PC-3 (cell line): ENCODE results near the gene C12orf75. TPM values are rescaled to one million over a fixed set of nuclear protein-coding genes. Genes with fewer than 3 reads are reported as not detected.
"Not testable (repeated sequence)": the region's sequence is repeated elsewhere in the genome, so short reads cannot be mapped to it uniquely, and the experiment has no call there.

Experiments
- ATAC-seq: fragments of 200-7000 bp; cut with Tn5 transposase; 2 replicates; pipeline ENCODE4 v1.9.1; 2020; ENCODE audit warnings: mild to moderate bottlenecking, moderate library complexity
- BruUV-seq: library from RNA; stranded (reverse); fragments of 400-500 nt; replicated peaks from 2 replicates; lab custom pipeline; 2021; lab: Mats Ljungman, UMichigan
- CTCF ChIA-PET: fragments of 300-600 bp; sonication (Branson Sonifier 250); formaldehyde crosslinking; loops from one replicate; lab custom pipeline; 2022; ENCODE audit warnings: antibody characterized with exemption; lab: Charles Lee
- POLR2A ChIA-PET: fragments of 300-600 bp; sonication (Branson Sonifier 250); formaldehyde crosslinking; loops from one replicate; lab custom pipeline; 2022; ENCODE audit warnings: antibody characterized with exemption; ENCODE audit not compliant: unreplicated experiment; lab: Charles Lee
- DNase-seq: peaks from one replicate; pipeline ENCODE4 v3.0.0-alpha.2; 2015
- H2AFZ ChIP-seq: fragments of 300-600 bp; sonication (generic); 2 replicates; pipeline ENCODE4 v1.6.0; 2016; ENCODE audit warnings: antibody characterized with exemption, low read length
- H3F3A ChIP-seq: fragments of 300-600 bp; sonication (generic); one replicate; pipeline ENCODE4 v1.6.0; 2017; ENCODE audit warnings: antibody characterized with exemption, low read length, control low read depth, mild to moderate bottlenecking; ENCODE audit not compliant: unreplicated experiment
- H3K27ac ChIP-seq: fragments of 300-600 bp; sonication (generic); 2 replicates; pipeline ENCODE4 v1.5.1; 2016; ENCODE audit warnings: mild to moderate bottlenecking, low read length
- H3K27me3 ChIP-seq: fragments of 300-600 bp; sonication (generic); 2 replicates; pipeline ENCODE4 v1.6.1; 2016; ENCODE audit warnings: low read length, mixed read lengths
- H3K36me3 ChIP-seq: fragments of 300-600 bp; sonication (generic); 2 replicates; pipeline ENCODE4 v1.6.1; 2016; ENCODE audit warnings: low read depth, mixed run types, low read length, mixed read lengths
- H3K4me1 ChIP-seq: fragments of 300-600 bp; sonication (generic); 2 replicates; pipeline ENCODE4 v1.5.1; 2016; ENCODE audit warnings: low read length; ENCODE audit not compliant: insufficient read depth
- H3K4me2 ChIP-seq: fragments of 300-600 bp; sonication (generic); 2 replicates; pipeline ENCODE4 v1.6.0; 2016; ENCODE audit warnings: low read length
- H3K4me3 ChIP-seq: fragments of 300-600 bp; sonication (generic); 2 replicates; pipeline ENCODE4 v1.5.1; 2016; ENCODE audit warnings: mild to moderate bottlenecking, low read length, mixed read lengths
- H3K79me2 ChIP-seq: fragments of 300-600 bp; sonication (generic); 2 replicates; pipeline ENCODE4 v1.6.1; 2017; ENCODE audit warnings: low read length, mixed read lengths
- H3K9ac ChIP-seq: fragments of 300-600 bp; sonication (generic); 2 replicates; pipeline ENCODE4 v1.6.0; 2016; ENCODE audit warnings: mild to moderate bottlenecking, low read length
- H3K9me2 ChIP-seq: fragments of 300-600 bp; sonication (generic); replicated peaks from 2 replicates; pipeline ENCODE4 v1.6.1; 2016; ENCODE audit warnings: mixed run types, low read length, mixed read lengths
- H3K9me3 ChIP-seq: fragments of 300-600 bp; sonication (generic); 2 replicates; pipeline ENCODE4 v1.6.1; 2016; ENCODE audit warnings: low read length, mixed read lengths
- H4K20me1 ChIP-seq: fragments of 300-600 bp; sonication (generic); 2 replicates; pipeline ENCODE4 v1.6.1; 2016; ENCODE audit warnings: low read length, mixed read lengths
- EZH2 ChIP-seq: fragments of 300-600 bp; sonication (generic); IDR thresholded peaks from one replicate; pipeline ENCODE4 v1.6.1; 2017; ENCODE audit warnings: antibody characterized with exemption, mild to moderate bottlenecking, low read length; ENCODE audit not compliant: unreplicated experiment
- EZH2phosphoT487 ChIP-seq: fragments of 300-600 bp; sonication (generic); IDR thresholded peaks from 2 replicates; pipeline ENCODE4 v1.6.1; 2018; ENCODE audit warnings: mild to moderate bottlenecking, antibody characterized with exemption, low read length, borderline replicate concordance
- intact Hi-C: fragments of 100-400 bp; cut with micrococcal nuclease; formaldehyde crosslinking; loops from 2 replicates; pipeline ENCODE4 v1.9.0; 2023
- total RNA-seq: library from RNA; depleted of rRNA; stranded (reverse); fragments of >200 nt; gene quantifications from 2 replicates; pipeline ENCODE4 v1.2.3, GENCODE V29; 2014
- TF ChIP-seq, protein P1 (sequence below): fragments of 300-600 bp; sonication (generic); conservative IDR thresholded peaks from 2 replicates; pipeline ENCODE4 v1.5.1; 2017; ENCODE audit warnings: antibody characterized with exemption, low read depth, mild to moderate bottlenecking, low read length

Gene C12orf75
- total RNA-seq, 1 experiment from 2014 or later = 144 TPM

DNA sequence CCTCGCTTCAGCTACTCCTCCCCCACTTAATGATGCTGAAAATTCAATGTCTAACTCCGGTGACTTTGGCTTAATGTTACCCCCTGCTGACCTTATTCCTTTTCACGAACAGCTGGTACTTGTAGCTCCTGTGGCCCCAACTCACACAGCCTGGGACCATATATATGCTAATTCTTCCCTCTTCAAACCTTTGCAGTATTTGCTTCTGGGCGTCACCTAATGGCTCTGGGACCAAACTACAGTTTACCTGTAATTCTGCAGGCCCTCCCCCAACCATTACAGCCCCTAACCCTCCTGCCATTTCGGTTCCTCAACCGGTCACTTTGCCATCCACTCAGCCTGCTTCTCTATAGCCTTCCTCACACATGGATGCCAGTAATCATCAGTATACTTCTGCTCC lies 29.6 kb upstream of the C12orf75 start:
- no TSS peak for BruUV-seq
- Histone ChIP-seq H3K27me3 (no peaks in the 10 kb centered on the region), H3K9me3 (peaks cover 9% of the 10 kb centered on the region), H3F3A (no peaks in the 10 kb centered on the region), H2AFZ (no peak overlapping the region), H3K9me2 (no peaks in the 10 kb centered on the region), H3K4me3 (no peak overlapping the region), H3K4me2 (no peak overlapping the region), H4K20me1 (no peaks in the 10 kb centered on the region), H3K9ac (no peak overlapping the region), H3K36me3 (0 out of 2 replicates have a peak, but pooled peaks cover 5% of the 10 kb centered on the region), H3K79me2 (no peaks in the 10 kb centered on the region), H3K27ac (no peak overlapping the region), H3K4me1 (no peaks in the 10 kb centered on the region)
- CTCF ChIA-PET = no interaction called here
- DNase-seq (no peak), ATAC-seq (no peak)
- TF ChIP-seq, protein P1, sequence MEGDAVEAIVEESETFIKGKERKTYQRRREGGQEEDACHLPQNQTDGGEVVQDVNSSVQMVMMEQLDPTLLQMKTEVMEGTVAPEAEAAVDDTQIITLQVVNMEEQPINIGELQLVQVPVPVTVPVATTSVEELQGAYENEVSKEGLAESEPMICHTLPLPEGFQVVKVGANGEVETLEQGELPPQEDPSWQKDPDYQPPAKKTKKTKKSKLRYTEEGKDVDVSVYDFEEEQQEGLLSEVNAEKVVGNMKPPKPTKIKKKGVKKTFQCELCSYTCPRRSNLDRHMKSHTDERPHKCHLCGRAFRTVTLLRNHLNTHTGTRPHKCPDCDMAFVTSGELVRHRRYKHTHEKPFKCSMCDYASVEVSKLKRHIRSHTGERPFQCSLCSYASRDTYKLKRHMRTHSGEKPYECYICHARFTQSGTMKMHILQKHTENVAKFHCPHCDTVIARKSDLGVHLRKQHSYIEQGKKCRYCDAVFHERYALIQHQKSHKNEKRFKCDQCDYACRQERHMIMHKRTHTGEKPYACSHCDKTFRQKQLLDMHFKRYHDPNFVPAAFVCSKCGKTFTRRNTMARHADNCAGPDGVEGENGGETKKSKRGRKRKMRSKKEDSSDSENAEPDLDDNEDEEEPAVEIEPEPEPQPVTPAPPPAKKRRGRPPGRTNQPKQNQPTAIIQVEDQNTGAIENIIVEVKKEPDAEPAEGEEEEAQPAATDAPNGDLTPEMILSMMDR = no peak
- TF ChIP-seq EZH2 (no peak), EZH2phosphoT487 (no peak)
- intact Hi-C loops = no loop called here
- POLR2A ChIA-PET = no interaction called here

DNA sequence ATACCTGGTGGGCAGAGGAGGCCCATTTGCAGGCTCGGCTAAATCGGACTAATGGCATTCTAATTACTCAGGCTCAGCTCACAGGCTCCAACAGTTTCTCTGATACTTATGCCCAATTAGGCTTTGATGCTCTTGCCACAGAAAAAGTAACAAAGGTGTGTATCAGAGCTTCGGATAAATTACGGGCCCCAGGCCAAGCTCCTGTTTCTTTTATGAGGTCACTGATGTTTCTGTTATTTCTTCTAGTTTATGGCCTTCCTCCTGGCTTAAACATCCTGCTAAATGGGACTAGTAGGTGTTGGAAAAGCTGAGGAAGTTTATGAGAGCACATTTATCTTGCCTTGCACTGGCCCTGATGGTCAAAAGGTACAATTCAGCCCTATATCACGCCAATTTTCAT lies 28.8 kb upstream of the C12orf75 start:
- ChIA-PET CTCF (no interaction called here), POLR2A (no interaction called here)
- no peaks in the 10 kb centered on the region for H3K27me3 ChIP-seq
- H3K79me2 ChIP-seq = no peaks in the 10 kb centered on the region
- ATAC-seq (no peak), DNase-seq (no peak)
- no peak overlapping the region for H3K4me2 ChIP-seq
- 0 out of 2 replicates have a peak, but pooled peaks cover 5% of the 10 kb centered on the region for H3K36me3 ChIP-seq
- intact Hi-C loops = no loop called here
- H2AFZ ChIP-seq = no peak overlapping the region
- no peaks in the 10 kb centered on the region for H4K20me1 ChIP-seq
- no TSS peak for BruUV-seq
- no peaks in the 10 kb centered on the region for H3K4me1 ChIP-seq
- H3K9me2 ChIP-seq = no peaks in the 10 kb centered on the region
- peaks cover 9% of the 10 kb centered on the region for H3K9me3 ChIP-seq
- H3K4me3 ChIP-seq = no peak overlapping the region
- no peaks in the 10 kb centered on the region for H3F3A ChIP-seq
- H3K9ac ChIP-seq = no peak overlapping the region
- H3K27ac ChIP-seq = no peak overlapping the region
- TF ChIP-seq, protein P1 = no peak
- TF ChIP-seq EZH2phosphoT487 = no peak
- no peak for TF ChIP-seq EZH2

DNA sequence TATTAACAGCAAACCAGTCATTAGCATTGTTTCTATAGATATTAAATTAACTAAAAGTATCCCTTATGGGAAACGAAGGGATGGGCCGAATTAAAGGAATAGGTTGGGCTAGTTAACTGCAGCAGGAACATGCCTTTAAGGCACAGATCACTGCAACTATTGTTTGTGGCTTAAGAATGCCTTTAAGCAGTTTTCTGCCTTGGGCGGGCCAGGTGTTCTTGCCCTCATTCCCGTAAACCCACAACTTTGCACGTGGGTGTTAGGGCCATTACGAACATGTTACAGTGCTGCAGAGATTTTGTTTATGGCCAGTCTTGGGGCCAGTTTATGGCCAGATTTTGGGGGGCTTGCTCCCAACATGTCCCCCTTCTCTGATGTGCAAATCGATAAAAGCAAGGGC lies 27.5 kb upstream of the C12orf75 start:
- POLR2A ChIA-PET, H3K9me3 ChIP-seq, ATAC-seq, H4K20me1 ChIP-seq, H3K36me3 ChIP-seq, H3K4me2 ChIP-seq, DNase-seq, H3K27ac ChIP-seq, H3F3A ChIP-seq, H2AFZ ChIP-seq, H3K27me3 ChIP-seq, BruUV-seq, H3K9me2 ChIP-seq, H3K79me2 ChIP-seq, H3K9ac ChIP-seq, intact Hi-C loops, H3K4me3 ChIP-seq, H3K4me1 ChIP-seq, CTCF ChIA-PET: not testable (repeated sequence)

DNA sequence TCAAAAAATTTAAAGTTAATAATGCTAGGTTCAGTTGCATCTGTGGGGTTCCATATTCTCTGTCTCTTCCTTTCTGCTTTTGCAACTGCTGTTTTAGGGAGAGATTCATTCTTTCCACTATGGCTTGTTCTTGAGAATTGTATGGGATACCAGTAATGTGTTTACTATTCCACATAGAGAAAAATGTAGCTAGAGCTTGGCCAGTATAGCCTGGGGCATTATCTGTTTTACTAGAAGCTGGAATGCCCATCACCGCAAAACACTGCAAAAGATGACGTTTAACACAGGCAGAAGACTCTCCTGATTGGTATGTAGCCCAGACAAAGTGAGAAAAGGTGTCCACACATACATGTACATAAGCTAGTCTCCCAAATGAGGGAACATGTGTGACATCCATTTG lies 25.9 kb upstream of the C12orf75 start:
- intact Hi-C loops, CTCF ChIA-PET, H4K20me1 ChIP-seq, POLR2A ChIA-PET, H3K27me3 ChIP-seq, H3K79me2 ChIP-seq, H3K27ac ChIP-seq, H3K4me3 ChIP-seq, H3K9ac ChIP-seq, H3K9me3 ChIP-seq, H3K4me1 ChIP-seq, BruUV-seq, H3K9me2 ChIP-seq, ATAC-seq, H3F3A ChIP-seq, H3K36me3 ChIP-seq, H2AFZ ChIP-seq, DNase-seq, H3K4me2 ChIP-seq: not testable (repeated sequence)

DNA sequence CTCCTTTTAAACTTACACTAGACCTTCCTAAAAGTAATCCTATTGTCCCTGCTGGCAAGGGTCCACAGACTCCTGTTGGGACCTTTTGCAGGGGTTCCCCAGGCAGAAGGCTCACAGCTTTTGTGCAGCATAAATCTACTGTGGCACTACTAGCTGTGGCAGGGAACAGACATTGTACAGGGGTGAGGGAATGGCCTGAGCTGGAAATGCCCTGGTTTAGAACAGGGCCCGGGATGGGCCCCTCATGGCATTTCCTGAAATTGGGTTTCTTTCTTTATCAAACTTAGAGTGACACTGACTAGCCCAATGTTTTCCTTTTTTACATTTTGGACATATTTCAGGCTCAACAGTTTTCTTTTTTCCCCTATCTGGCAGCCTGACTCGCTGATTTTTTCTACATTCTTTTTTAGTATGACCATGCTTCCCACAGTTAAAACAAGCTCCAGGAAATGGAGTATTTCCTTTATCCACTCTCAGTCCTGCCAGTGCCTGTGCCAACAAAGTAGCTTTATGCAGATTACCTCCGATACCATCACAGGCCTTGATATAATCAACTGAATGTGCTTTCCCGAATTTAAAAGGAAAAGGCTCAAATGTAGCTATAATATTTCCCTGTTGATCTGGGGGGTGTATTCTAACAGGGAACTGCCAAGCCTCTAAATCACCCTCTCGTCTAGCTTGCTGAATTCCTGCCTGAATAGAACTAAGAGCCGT lies 22.7 kb upstream of the C12orf75 start:
- not testable (repeated sequence) for H3K27ac ChIP-seq, H2AFZ ChIP-seq

More for the DNA sequence above, 22.7 kb upstream of the C12orf75 start:
- H3K9ac ChIP-seq, H3K4me2 ChIP-seq, CTCF ChIA-PET, ATAC-seq, H3K9me2 ChIP-seq, H3K9me3 ChIP-seq, DNase-seq, H3F3A ChIP-seq, H3K79me2 ChIP-seq, H3K27me3 ChIP-seq, H3K36me3 ChIP-seq, intact Hi-C loops, H3K4me1 ChIP-seq, H4K20me1 ChIP-seq, H3K4me3 ChIP-seq, POLR2A ChIA-PET, BruUV-seq: not testable (repeated sequence)
